Measurements from ENCODE around the gene RAMP1.
"Not testable (repeated sequence)": the region's sequence is repeated elsewhere in the genome, so short reads cannot be mapped to it uniquely, and the experiment has no call there.

Gene RAMP1

DNA sequence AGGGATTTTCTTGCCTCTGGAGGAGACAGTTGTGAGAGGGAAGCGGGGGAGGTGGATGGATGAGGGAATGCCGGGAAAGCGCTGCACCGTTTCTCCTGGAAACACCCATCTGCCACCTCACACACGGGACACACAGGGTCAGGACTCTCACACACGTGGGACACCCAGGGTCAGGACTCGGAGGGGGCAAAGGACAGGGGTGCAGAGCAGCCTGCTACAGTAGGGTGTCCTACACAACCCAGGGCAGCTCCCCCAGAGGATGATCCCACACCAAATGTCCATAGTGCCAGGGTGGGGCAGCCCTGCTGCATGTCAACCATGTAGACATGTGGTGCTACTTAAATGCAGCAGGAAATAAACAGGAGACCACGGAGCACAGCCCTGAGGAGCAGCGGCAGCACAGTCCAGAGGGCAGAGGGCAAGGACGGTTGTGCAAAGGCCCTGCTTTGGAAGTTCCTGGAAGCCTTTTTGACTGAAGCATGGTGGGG lies 5.1 kb downstream of the RAMP1 start:
- no peak for DNase-seq

DNA sequence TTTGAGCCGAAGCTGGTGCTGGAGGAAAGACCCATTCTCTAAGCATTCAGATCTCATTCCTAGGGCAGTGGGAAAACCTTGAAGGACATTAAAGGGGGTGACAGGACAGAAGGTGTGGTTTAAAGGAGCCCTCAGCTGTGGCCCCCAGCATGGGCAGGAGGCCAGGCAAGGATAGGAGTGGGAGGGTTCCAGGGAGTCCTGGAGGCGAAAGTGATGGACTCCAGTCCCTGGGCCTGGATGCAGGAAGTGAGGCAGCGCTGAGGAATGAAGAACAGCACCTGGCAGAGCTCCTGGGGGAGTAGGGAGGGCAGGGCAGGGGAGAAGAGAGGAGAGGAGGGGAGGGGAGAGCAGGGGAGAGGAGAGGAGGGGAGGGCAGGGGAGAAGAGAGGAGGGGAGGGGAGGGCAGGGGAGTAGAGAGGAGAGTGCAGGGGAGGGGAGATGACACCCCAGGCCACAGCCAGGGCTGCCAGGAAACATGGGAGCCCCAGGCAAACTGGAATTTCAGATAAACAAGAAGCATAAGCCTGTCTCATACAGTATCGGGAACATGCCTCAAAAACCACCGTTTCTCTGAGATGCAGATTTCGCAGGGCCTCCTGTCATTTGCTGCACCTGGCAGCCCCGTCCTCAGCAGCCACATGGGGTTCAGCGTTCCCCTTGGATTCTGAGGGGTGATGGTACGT lies 5.7 kb downstream of the RAMP1 start:
- no peak for DNase-seq

DNA sequence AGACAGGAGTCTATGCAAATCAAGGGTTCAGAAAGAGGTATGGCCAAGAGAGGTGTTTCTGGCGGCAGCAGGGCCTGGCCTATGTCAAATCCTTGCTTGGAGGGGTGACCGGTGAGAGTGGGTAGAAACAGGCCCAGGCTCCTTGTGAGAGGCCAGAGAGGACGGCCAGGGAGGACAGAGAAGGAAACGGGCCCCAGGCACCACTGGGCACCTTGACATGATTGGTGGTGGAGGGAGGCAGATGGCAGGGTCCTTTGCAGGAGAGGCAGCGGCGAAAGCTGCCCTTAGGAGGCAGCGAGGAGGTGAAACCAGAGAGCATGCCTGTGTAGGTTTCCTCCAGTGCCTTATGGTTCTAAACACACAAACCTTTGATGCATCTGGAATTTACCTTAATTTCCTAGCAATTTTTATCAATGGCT lies 6.2 kb downstream of the RAMP1 start:
- no peak for DNase-seq

DNA sequence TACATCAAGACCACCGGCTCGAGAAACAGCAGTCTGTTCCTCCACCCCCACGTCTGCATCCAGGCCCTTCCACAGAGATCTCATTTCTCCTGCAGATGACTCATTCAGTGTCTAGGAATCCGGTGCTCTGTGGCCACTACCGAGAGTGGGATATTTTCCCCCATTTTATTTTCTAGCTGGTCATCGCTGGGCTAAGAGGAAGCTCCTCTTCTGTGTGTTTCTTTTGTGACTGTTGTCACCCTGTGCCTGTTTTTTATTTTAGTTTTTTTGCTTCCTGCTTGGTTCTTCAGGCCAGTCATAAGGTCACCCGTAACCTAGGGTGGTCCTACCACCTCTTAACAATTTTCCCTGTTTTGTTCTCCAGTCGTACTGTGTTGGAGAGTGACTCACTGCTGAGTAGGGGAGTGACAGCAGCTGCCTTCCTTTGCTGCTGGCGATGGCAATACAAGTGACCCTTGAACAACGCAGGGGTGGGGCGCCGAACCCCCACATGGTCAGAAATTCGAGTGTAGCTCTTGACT lies 6.7 kb downstream of the RAMP1 start:
- DNase-seq: no peak

DNA sequence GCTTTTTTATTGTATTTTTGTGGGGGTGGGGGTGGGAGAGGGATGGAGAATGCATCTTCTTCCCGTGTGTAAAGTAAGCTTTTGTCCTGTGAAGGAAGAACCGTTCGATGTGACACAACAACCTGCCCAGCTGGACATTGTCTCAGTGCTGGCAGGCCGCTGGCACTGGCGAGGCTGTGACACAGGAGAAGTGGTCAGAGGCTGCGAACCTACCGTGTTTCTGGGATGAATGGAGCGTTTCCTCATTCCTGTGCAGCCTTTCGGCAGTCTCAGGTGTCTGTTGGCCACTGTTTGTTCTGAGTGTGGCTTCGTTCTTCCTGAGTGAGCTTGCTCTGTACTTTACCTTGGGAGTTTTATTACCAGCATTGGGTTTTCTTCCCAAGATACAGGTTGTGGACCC lies 8.0 kb downstream of the RAMP1 start:
- DNase-seq: no peak

DNA sequence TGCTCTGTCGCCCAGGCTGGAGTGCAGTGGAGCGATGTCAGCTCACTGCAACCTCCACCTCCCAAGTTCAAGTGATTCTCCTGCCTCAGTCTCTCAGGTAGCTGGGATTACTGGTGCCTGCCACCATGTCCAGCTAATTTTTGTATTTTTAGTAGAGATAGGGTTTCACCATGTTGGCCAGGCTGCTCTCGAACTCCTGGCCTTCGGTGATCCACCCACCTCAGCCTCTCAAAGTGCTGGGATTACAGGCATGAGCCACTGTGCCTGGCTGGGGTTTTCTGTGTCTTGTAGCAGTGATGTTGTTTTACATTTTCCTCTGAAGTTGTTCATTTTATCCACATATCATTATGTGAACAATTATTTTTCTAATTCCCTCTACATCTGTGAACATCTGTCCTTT lies 8.7 kb downstream of the RAMP1 start:
- DNase-seq: not testable (repeated sequence)

DNA sequence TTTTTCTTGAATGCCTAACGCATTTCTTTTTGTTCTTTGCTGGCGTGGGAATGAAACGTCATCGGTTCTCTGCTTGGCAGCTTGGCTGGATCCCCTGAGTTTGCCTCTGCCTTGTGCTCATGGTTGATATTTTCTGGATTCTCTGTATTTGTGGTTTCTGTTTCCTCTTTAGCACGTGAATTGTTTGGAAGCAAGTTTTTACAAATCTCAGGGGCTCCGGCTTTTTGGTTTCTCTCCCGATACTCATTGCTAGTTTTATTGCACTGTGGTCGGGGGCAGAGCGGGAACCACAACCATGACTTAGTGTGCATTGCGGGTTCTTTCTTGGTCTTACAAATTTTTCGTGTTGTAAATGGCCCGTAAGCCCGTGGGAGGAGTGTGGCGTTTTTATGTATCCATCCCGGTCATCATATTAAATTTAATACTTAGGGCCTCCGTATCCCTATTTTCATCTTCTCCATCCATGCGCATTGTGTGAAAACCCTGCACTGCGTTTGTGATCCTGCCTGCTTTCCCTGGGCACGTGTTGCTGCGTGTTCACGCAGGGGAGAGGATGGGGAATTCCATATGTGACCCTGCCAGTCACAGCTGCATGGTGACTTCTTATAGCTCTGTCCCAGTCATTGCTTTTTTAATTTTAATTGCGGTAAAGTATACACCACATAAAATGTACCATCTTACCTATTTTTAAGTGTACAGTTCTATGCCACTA lies 9.4 kb downstream of the RAMP1 start:
- no peak for DNase-seq

DNA sequence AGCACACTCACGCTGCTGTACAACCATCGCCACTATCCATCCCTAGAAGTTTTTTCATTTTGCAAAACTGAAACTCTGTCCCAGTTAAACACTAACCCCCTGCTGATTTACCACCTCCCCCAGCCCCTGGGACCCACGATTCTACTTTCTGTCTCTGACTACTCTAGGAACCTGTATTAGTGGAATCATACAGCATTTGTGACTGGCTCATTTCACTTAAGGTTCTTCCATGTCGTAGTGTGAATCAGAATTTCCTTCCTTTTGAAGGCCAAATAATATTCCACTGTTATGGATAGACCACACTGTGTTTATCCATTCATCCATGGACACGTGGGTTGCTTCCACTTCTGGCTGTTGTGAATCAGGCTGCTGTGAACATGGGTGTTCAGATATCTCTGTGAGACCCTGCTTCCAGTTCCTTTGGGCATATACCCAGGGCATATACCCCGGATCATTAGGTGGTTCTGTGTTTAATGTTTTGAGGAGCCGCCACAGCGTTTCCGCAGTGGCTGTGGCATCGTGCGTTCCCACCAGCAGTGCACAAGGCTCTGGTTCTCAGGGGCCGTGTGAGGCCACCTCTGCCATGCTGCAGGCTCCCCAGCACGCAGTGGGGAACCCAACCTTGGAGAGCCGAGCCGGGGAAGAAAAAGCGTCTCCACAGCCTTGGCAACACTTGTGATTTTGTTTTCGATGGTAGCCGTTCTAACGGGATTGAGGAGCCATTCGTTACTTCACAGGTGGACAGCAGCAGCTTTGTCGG lies 10.1 kb downstream of the RAMP1 start:
- DNase-seq: no peak

DNA sequence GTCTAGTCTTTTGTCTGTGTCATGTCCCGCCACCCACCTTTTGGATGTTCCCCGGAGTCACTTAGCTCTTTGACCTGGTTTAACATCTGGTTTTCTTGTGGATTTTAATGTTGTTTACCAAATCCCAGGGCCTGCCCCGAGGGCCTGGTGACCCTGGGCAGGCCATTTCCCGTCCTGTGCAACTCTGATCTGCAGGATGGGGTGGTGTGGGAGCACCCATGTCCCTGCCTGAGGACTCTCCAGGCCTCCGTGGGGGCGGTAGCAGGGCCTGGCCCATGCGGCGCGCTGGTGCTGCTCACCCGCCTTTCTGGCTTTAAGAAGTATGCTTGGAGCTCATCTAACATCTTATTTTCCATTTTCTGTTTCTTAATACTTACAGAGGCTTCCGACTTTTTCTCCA lies 10.7 kb downstream of the RAMP1 start:
- no peak for DNase-seq

DNA sequence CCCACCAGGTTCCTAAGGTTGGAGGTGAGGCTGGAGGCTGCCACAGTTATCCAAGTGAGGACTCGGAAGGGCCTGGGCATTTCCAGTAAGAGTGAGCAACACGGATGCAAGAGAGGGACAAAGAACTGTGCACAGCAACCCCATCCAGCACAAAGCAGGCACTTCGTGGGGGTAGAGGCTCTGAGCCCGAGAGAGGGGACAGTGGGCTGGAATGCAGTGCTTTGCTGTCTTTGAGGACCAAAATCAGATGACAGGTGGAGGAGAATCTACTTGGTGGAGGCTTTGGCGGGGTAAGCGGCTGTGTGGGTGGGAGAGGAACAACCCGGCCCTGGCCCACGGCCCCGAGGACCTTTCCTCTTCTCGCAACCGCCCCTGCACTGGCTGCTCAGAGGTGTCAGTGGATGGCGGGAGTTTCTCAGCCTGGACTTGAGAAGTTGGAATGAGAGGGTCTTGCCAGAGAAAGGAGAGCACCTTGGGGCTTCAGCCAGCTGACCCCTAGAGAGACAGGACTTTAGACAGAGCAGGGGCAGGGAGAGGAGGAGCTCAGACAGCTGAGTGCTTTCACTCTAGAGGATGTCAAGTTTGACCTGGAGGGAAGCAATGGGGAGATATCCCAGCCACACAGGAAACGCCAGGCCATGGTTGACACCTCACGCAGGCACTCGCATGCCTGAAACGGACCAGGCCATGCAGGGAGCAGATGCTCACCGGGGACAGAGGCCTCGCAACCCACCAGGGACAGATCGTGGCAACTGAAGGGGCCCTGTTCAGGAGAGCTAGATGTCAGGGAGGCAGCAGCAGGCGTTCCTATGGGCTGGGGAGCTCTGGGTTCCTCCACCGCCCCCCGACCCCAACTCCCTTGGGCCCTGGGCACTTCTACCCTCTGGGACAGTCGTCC lies 11.6 kb downstream of the RAMP1 start:
- no peak for DNase-seq

DNA sequence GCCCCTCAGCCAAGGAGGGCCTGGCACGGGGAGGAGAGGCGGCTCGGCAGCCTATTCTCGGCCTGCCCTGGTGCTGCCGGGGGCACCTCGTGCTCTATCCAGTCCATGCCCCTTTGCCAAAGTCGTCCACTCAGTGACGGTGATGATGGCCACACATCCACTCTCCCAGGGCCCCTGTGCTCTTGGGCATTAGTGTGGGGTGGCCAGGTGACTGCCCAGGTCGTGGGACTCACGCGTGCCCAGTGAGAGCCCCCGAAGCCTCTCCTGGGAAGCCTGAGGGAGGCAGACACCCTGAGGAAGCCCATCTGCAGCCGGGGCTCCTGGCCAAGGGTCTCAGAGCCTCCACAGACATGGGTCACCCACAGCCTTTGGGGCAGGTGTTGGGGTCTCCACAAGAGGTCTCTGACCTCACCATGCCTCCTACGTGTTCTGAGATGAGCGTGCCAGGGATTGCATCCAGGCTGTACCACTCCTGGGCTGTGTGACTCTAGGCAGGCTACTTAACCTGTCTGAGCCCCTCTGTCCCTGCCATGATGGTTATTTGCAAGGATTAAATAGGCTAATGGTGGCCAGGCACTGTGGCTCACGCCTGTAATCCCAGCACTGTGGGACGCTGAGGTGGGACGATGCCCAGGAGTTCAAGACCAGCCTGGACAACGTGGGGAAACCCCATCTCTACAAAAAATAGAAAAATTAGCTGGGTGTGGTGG lies 12.9 kb downstream of the RAMP1 start:
- DNase-seq: no peak

DNA sequence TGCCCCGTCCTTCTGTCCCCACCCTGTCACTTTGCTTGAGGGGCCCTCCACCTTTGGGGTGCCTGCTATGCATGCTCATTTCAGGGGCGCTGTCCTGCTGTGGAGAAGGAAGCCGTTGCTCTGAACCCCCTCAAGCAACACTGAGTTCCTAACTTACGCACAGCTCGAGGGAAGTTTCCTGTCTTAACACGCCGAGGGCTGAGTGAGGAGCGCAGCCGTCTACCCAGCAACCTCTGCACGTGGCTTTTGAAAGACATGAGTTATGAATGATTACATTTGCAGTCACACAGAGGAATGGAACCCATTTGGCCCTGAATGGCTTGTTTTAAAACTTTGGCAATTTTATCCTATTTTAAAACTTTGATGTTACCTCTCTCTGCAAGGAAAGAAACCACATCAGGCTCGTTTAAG lies 14.0 kb downstream of the RAMP1 start:
- DNase-seq: no peak

DNA sequence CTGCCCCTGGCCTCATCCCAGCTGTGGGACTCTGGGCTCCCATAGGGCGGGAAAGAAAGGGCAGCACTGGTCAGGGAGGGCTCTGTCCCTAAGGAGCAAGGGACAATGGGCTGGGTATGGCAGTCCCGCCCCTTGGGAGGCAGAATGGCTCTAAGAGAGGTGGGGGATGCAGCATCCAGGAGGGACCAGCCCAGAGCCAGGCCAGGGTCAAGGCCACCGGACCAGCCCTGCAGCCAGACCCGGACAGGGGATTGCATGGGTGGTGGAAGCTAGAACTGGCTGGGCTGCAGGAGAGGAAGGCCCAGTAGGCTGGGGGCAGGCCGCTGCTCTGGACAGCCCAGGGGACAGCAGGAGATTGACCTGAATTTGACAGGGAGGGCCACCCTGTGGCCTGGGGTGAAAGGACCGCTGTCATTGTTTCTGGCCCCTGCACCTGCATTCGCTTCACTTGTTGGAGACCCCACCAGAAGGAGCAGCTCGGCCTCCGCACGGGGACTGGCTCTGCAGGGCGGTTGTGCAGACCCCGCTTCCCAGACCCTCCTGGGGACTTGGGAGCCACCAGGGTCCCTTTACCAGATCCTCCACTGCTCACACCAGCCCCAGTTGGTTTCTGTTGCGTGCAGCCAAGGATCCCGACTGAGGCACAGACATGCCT lies 14.6 kb downstream of the RAMP1 start:
- no peak for DNase-seq

DNA sequence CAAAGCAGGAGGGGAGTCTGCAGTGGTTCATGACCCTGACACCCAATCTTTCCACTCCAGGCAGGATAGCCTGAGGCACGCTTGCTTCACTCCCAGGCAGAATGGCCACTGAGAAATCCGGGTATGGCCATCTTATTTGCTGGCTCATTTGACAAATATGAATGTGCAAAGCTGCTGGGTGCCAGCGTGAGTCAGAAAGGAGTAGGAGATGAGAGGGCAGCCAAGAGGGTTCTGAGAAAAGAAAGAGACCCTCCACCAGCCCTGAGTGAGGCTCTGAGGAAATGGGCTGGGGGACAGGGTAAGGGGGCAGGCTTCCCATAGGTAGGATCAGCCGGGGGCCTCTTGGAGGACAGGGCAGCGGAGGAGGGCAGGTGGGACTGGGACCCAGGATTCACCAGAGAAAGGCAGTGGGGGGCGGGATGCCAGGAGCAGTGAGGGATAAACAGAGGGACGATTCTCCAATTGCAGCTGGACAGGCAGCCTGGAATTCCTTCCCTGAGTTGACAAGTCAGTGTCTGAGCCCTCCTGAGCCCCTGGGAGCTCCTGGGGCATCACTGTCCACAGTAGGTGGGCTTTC lies 15.2 kb downstream of the RAMP1 start:
- DNase-seq: no peak

DNA sequence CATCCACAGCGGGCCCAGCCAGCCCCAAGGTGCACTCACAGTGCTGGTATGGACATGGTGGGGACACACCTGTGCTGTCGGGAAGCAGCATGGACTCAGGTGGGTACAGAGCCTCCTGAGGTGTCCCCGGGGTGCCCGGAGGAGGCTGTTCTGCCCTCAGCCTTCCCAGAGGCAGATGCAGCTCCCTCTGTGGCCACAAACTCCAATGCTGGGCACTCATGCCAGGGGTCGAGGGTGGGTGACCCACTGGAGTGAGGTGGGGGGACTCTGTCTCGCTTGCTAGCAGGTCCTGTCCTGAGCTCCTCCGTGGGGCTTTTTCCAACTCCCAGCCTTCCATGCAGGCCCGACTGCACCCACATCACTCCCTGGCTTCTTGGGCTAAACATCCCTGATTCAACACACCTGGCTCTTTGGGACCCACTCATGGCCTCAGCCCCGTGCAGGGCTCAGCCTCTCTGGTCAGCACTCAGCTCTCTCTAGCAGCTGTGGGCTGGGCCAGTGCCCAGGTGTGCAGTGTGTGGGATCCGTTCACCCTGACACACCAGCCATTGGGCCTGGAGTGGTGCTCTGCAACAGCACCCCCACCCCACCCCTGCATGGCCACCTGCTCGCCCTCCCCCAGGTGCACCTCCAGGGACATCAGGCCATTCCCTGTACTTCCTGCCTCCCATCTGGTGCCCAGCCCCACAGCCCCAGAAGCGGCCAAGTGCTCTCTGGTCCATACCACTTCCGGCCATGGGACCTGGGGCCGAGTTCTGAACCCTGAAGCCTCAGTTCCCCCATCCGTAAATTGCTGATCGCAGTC lies 16.0 kb downstream of the RAMP1 start:
- no peak for DNase-seq

DNA sequence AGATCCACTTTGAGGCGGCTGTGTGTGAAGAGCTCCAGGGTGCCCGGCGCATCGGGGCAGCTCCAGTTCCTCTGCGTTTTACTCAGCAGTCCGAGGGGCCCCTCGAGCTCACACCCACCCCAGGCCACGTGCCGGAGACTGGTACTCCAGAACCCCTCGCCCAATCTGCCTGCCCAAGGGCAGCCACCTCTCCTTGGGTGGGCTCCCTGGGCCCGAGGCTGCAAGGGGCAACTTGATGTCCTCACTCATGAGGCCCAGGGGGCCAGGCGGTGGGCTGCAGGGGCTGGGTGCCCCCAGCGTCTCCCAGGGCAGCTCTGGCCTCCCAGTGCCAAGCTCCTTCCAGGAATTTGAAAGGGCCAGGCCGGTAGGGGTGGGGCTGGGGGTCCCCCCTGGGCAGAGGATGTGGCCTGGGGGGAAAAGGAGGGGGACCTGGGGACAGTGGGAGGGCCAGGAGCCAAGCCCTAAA lies 16.7 kb downstream of the RAMP1 start:
- no peak for DNase-seq

DNA sequence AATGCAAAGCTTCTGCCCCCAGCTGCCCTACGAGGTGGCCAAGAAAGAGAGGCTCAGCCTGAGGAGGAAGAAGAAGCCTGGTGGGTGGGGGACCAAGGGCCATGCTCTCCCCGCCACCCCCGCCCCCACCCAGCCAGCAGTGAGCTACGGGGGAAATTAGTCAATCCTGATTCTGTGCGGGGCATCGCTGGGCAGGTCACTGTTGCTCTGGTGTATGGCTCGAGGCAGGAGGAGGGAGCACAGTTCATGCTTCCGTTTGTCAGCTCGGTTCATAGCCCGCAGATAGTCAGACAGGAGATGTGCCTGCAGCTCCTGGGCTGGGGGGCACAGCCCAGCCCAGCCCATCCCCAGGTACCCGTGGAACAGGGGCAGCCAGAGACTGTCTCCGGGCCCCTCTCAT lies 17.1 kb downstream of the RAMP1 start:
- DNase-seq: no peak

DNA sequence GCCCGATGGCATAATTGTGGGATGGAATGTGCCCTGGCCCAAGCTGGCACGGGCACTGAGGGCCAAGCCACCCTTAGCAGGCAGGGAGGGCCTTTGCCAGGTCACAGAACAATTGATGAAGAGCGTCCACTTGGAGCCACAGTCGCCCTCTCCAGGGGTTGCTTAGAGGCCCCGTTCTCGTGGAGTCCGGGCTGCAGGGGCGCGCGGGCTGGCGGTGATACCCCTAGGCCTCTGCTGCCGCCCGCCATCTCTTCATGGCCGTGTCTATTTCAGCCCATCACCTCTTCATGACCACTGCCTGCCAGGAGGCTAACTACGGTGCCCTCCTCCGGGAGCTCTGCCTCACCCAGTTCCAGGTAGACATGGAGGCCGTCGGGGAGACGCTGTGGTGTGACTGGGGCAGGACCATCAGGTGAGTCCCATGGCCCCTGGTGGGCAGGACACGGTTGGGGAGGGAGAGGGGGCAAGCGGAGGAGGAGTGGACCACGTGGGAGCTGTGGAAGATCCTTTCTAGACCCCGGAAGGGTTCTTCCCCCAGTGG lies 17.6 kb downstream of the RAMP1 start:
- DNase-seq: no peak

DNA sequence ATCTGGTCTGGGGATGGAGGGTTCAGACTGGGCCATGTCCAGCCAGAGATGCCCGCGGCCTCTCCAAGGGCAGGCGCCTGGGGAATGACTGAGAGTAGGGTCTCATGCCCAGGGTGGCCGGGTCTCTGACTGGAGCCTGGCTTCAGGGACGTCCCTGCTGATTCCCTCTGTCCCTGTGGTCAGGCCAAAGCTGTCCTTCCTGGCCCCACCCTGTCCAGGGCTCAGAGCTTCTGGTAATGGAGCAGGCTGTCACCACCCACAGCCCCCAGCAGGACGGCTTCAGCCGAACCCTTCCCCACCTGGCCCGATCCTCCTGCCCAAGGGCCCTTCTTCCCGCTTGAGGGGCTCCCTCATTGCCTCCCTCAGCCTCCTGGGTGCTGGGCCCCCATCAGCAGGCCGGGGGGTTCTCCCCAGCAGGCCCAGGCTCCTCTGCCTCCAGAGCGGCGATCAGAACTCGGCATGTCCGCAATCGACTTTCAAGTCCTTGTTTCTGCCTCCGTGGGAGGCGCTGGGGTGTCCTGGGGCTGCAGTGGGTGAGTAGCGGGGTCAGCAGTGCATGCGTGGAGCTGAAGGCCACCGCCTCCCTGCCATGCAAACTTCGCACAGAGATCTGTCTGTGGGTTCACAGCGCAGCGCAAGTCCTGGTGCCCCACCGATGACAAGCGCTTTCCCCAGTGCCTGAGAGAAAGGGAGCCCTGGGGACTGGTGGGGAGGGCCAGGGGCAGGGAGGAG lies 18.3 kb downstream of the RAMP1 start:
- no peak for DNase-seq

Measured in stimulated activated CD4-positive, alpha-beta T cell treated with anti-CD3 and anti-CD28 coated beads, Interleukin-2, amount 100 ng/mL, for 48 hours (primary cell).